CD4-positive, alpha-beta memory T cell (primary cell): ENCODE results near the gene ABCC6. TPM values are rescaled to one million over a fixed set of nuclear protein-coding genes. Genes with fewer than 3 reads are reported as not detected.

Experiments used
- CTCF ChIA-PET: fragments of 350-600 bp; sonication (Branson Sonifier 250); formaldehyde crosslinking; loops from one replicate; lab custom pipeline; 2021; ENCODE audit warnings: inconsistent platforms; ENCODE audit not compliant: partially characterized antibody; lab: Charles Lee
- POLR2A ChIA-PET: fragments of 350-600 bp; sonication (Branson Sonifier 250); formaldehyde crosslinking; loops from one replicate; lab custom pipeline; 2021; ENCODE audit not compliant: partially characterized antibody; lab: Charles Lee
- DNase-seq, 5 donors: peaks; one replicate each; pipeline versions ENCODE4 v3.0.0 to v3.0.0-alpha.2; 2020 to 2022; ENCODE audit warnings: mixed read lengths in 1 of 5
- H3K27ac ChIP-seq: one replicate; pipeline ENCODE4 v1.7.0; 2013; ENCODE audit warnings: low read depth, low read length
- H3K27me3 ChIP-seq: 2 replicates; pipeline ENCODE4 v1.7.0; 2013; ENCODE audit warnings: mild to moderate bottlenecking, low read length, moderate library complexity; ENCODE audit not compliant: insufficient read depth
- H3K36me3 ChIP-seq: 2 replicates; pipeline ENCODE4 v1.7.0; 2013; ENCODE audit warnings: mild to moderate bottlenecking, low read length, moderate library complexity; ENCODE audit not compliant: insufficient read depth
- H3K4me1 ChIP-seq: 2 replicates; pipeline ENCODE4 v1.7.0; 2013; ENCODE audit warnings: mild to moderate bottlenecking, low read length, moderate library complexity; ENCODE audit not compliant: insufficient read depth
- H3K4me3 ChIP-seq, 2 donors: one replicate each; pipeline ENCODE4 v1.7.0; 2013; ENCODE audit warnings: low read length in 2 of 2, mild to moderate bottlenecking in 1 of 2
- H3K9me3 ChIP-seq, 2 donors: one replicate each; pipeline ENCODE4 v1.7.0; 2013; ENCODE audit warnings: low read length in 2 of 2, control low read depth in 1 of 2; ENCODE audit not compliant: control insufficient read depth in 1 of 2
- H3K27ac Mint-ChIP-seq, 7 donors: one replicate each; pipeline ENCODE4 v1.8.0; 2020 to 2021; ENCODE audit warnings: mixed read lengths in 7 of 7, mild to moderate bottlenecking in 6 of 7, inconsistent platforms in 3 of 7, moderate library complexity in 3 of 7
- H3K27me3 Mint-ChIP-seq, 2 donors: one replicate each; pipeline ENCODE4 v1.8.0; 2020 to 2021; ENCODE audit warnings: mixed read lengths in 2 of 2
- H3K36me3 Mint-ChIP-seq, 2 donors: one replicate each; pipeline ENCODE4 v1.8.0; 2020 to 2021; ENCODE audit warnings: mixed read lengths in 2 of 2, inconsistent platforms in 1 of 2, mild to moderate bottlenecking in 1 of 2
- H3K4me1 Mint-ChIP-seq, 4 donors: one replicate each; pipeline ENCODE4 v1.8.0; 2020 to 2021; ENCODE audit warnings: mixed read lengths in 4 of 4, mild to moderate bottlenecking in 1 of 4
- H3K4me3 Mint-ChIP-seq, 8 donors: one replicate each; pipeline ENCODE4 v1.8.0; 2020 to 2021; ENCODE audit warnings: mixed read lengths in 8 of 8, mild to moderate bottlenecking in 7 of 8, moderate library complexity in 6 of 8, inconsistent platforms in 3 of 8
- H3K9me3 Mint-ChIP-seq, 8 donors: one replicate each; pipeline ENCODE4 v1.8.0; 2020 to 2021; ENCODE audit warnings: mixed read lengths in 8 of 8, mild to moderate bottlenecking in 5 of 8, inconsistent platforms in 3 of 8, moderate library complexity in 1 of 8
- intact Hi-C: fragments of 100-400 bp; cut with micrococcal nuclease; formaldehyde crosslinking; loops from one replicate; pipeline ENCODE4 v1.15.1; 2023
- polyA plus RNA-seq, 2 donors: library from polyadenylated mRNA; unstranded; fragments of 300-500 nt; fragmentation: Illumina TruSeq; gene quantifications; one replicate each; pipeline ENCODE4 v1.2.3, GENCODE V29; 2021
- total RNA-seq, 2 experiments: library from RNA; stranded (reverse); gene quantifications; one replicate each; pipeline ENCODE4 v1.2.3, GENCODE V29; 2021

Gene ABCC6
- total and polyA plus RNA-seq, 4 experiments from 2014 or later, result 0.15 TPM; not detected in 3

DNA sequence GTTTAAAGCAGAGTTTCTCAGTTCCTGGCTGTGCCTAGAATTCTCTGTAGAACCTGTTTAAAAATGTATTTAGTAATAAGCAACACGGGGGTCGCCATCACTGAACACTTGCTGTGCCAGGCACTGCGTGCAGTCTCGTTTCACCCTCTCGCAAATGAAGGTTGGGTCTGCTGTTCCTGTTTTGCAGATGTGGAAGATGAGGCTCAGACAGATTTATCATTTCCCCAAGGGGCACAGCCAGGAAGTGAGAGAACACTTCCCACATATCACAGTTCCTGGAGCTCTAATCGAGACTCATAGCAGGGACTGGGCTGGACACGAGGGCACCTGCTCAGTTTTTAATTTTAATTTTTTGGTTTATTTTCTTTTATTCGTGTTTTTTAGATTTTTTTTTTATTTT lies 122.7 kb downstream of the ABCC6 start:
- POLR2A ChIA-PET, result no interaction called here
- no peaks in the 10 kb centered on the region for H3K4me1 ChIP-seq
- Mint-ChIP-seq H3K4me1 (no peaks in the 10 kb centered on the region), H3K9me3 (no peaks in the 10 kb centered on the region), H3K4me3 (no peak overlapping the region), H3K36me3 (peaks cover 53 to 76% of the 10 kb centered on the region in 2 donors), H3K27ac (peak overlapping the region in 1 of 7 donors; percentile 48), H3K27me3 (no peaks in the 10 kb centered on the region)
- no peak overlapping the region for H3K4me3 ChIP-seq
- no peaks in the 10 kb centered on the region for H3K27me3 ChIP-seq
- H3K9me3 ChIP-seq, result no peaks in the 10 kb centered on the region
- H3K27ac ChIP-seq, result no peak overlapping the region
- DNase-seq, result no peak
- H3K36me3 ChIP-seq, result peaks cover 29% of the 10 kb centered on the region
- CTCF ChIA-PET, result no interaction called here
- intact Hi-C loops, result no loop called here

- Mint-ChIP-seq H3K9me3 (no peaks in the 10 kb centered on the region), H3K27me3 (no peaks in the 10 kb centered on the region), H3K4me1 (no peaks in the 10 kb centered on the region), H3K36me3 (peaks cover 47 to 74% of the 10 kb centered on the region in 2 donors), H3K27ac (peak overlapping the region in 1 of 7 donors; percentile 41), H3K4me3 (no peak overlapping the region)
- Histone ChIP-seq H3K27ac (no peak overlapping the region), H3K9me3 (no peaks in the 10 kb centered on the region), H3K4me1 (no peaks in the 10 kb centered on the region), H3K36me3 (peaks cover 29% of the 10 kb centered on the region), H3K4me3 (no peak overlapping the region), H3K27me3 (no peaks in the 10 kb centered on the region)
- ChIA-PET CTCF (no interaction called here), POLR2A (no interaction called here)
- DNase-seq, result no peak
- intact Hi-C loops, result no loop called here
Observed at GRCh38 chr16:16099320-16099719, 124.0 kb downstream of the ABCC6 start.

Other genes starting within 250 kb of the ABCC6 start
- 10 to 100 TPM; 53.3 to 62.0 TPM for gene NOMO3, start 9.0 kb upstream of the ABCC6 start, total RNA-seq
- gene NOMO3, start 9.0 kb upstream of the ABCC6 start, polyA plus RNA-seq, result 10 to 100 TPM; 15.8 to 18.0 TPM
- gene NPIPA7, start 155.6 kb upstream of the ABCC6 start, total RNA-seq, result 10 to 100 TPM; 10.3 to 11.2 TPM
- gene NPIPA7, start 155.6 kb upstream of the ABCC6 start, polyA plus RNA-seq, result 1 to 10 TPM in 1 of 2 donors, not detected in 1; 1.2 TPM